ENCODE data around the gene WDR86. TPM values are rescaled to one million over a fixed set of nuclear protein-coding genes. Genes with fewer than 3 reads are reported as not detected.

The WDR86 gene
- total and polyA plus RNA-seq, 2 experiments from 2014 or later: not detected

- no peak for DNase-seq
- Histone ChIP-seq H3K27me3 (replicated peaks; ENCODE audit: insufficient read depth) (peaks cover 5% of the 10 kb centered on the region; the same call in 1 of the 2 replicates), H3K9me2 (ENCODE audit: insufficient read depth) (no peaks in the 10 kb centered on the region), H2AFZ (no peak overlapping the region), H3K27ac (no peak overlapping the region), H3F3A (ENCODE audit: insufficient read depth) (peaks cover 12% of the 10 kb centered on the region; the same call in 1 of the 2 replicates), H3K9ac (no peak overlapping the region), H4K20me1 (ENCODE audit: insufficient read depth) (no peaks in the 10 kb centered on the region), H3K79me2 (ENCODE audit: insufficient read depth) (no peaks in the 10 kb centered on the region), H3K4me1 (ENCODE audit: insufficient read depth) (peaks cover 24% of the 10 kb centered on the region), H3K36me3 (ENCODE audit: low read depth) (no peaks in the 10 kb centered on the region), H3K9me3 (ENCODE audit: low read depth) (no peaks in the 10 kb centered on the region), H3K4me2 (ENCODE audit: unreplicated experiment) (peak overlapping the region; percentile 30), H3K4me3 (no peak overlapping the region)
- TF ChIP-seq EZH2phosphoT487 (IDR thresholded peaks at IDR 0.05; ENCODE audit: insufficient read depth, low read depth) (no peak), EZH2 (IDR thresholded peaks at IDR 0.05; ENCODE audit: insufficient read depth, poor library complexity, severe bottlenecking) (no peak)
- WGBS, 2 experiments (ENCODE audit: low coverage in 1 of 2, low lambda C conversion rate in 2 of 2, missing lambda C conversion rate in 2 of 2): 83 to 87% methylated on average over 22 of the region's 23 CpGs
- in situ Hi-C loops (cut with MboI): no loop called here
These were observed 17.3 kb upstream of the WDR86 start for GRCh38 chr7:151426904-151427704.

- Histone ChIP-seq H3K9ac (no peak overlapping the region), H3K4me2 (ENCODE audit: unreplicated experiment) (peak overlapping the region; percentile 30), H3K4me3 (no peak overlapping the region; the same call in 1 of the 2 replicates), H2AFZ (no peak overlapping the region), H3K27me3 (replicated peaks; ENCODE audit: insufficient read depth) (peaks cover 6% of the 10 kb centered on the region; the same call in 1 of the 2 replicates), H3F3A (ENCODE audit: insufficient read depth) (peaks cover 12% of the 10 kb centered on the region; the same call in 1 of the 2 replicates), H3K27ac (peak overlapping the region; percentile 45), H3K4me1 (ENCODE audit: insufficient read depth) (peaks cover 24% of the 10 kb centered on the region), H3K9me2 (ENCODE audit: insufficient read depth) (no peaks in the 10 kb centered on the region), H3K79me2 (ENCODE audit: insufficient read depth) (no peaks in the 10 kb centered on the region), H3K9me3 (ENCODE audit: low read depth) (no peaks in the 10 kb centered on the region), H3K36me3 (ENCODE audit: low read depth) (no peaks in the 10 kb centered on the region), H4K20me1 (ENCODE audit: insufficient read depth) (no peaks in the 10 kb centered on the region)
- TF ChIP-seq EZH2 (IDR thresholded peaks at IDR 0.05; ENCODE audit: insufficient read depth, poor library complexity, severe bottlenecking) (no peak), EZH2phosphoT487 (IDR thresholded peaks at IDR 0.05; ENCODE audit: insufficient read depth, low read depth) (no peak)
- 24 to 29% methylated on average over 14 of the region's 14 CpGs for WGBS, 2 experiments (ENCODE audit: low coverage in 1 of 2, low lambda C conversion rate in 2 of 2, missing lambda C conversion rate in 2 of 2)
- in situ Hi-C loops (cut with MboI): no loop called here
- DNase-seq: peak; percentile 86
These were observed 16.6 kb upstream of the WDR86 start for GRCh38 chr7:151426441-151426903.

DNA sequence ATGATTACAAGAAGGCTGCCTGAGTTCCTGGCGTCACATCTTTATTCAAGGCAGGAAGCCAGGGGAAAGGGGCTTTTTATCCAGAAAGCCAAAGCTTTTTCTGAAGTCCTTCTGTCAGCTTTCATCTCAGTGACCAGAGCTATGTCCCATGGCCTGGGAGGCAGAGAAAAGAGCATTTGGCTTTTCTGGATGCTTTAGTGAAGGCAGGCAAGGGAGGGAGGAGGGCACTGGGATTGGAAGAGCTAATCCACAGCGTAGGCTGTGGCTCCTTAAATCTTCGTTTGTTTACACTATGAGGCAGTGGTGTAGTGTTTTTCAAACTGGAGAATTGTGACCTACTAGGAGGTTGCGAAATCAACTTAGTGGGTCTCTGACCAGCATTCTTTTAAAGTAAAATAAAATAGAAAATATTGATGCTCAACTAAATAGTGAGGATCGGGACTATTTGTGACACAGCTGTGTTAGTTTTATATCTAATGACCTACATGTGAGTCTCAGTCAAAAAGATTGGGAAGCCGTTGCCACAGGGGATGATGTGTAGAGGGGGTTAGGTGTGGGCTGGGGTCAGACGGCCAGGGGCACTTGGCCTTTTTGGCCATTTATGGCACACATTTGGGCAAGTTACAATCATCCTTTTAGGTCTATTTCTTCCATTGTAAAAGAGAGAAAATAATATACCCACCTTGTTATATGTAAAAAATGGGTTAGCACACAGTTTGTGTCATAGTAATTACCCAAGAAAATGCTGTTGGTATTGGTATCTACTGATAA, 16.0 kb upstream of the WDR86 start:
- Histone ChIP-seq H4K20me1 (ENCODE audit: insufficient read depth) (no peaks in the 10 kb centered on the region), H3K9ac (no peak overlapping the region), H3K36me3 (ENCODE audit: low read depth) (no peaks in the 10 kb centered on the region), H3K9me3 (ENCODE audit: low read depth) (no peaks in the 10 kb centered on the region), H3K27ac (peak overlapping the region; percentile 45), H3K4me3 (no peak overlapping the region), H3K79me2 (ENCODE audit: insufficient read depth) (no peaks in the 10 kb centered on the region), H3K4me2 (ENCODE audit: unreplicated experiment) (peak overlapping the region; percentile 30), H3F3A (ENCODE audit: insufficient read depth) (peaks cover 12% of the 10 kb centered on the region; the same call in 1 of the 2 replicates), H2AFZ (no peak overlapping the region), H3K27me3 (replicated peaks; ENCODE audit: insufficient read depth) (peaks cover 6% of the 10 kb centered on the region; the same call in 1 of the 2 replicates), H3K9me2 (ENCODE audit: insufficient read depth) (no peaks in the 10 kb centered on the region), H3K4me1 (ENCODE audit: insufficient read depth) (peaks cover 24% of the 10 kb centered on the region)
- in situ Hi-C loops (cut with MboI): no loop called here
- DNase-seq: peak; percentile 85
- 27 to 33% methylated on average over 7 of the region's 7 CpGs for WGBS, 2 experiments (ENCODE audit: low coverage in 1 of 2, low lambda C conversion rate in 2 of 2, missing lambda C conversion rate in 2 of 2)
- no peak for TF ChIP-seq EZH2phosphoT487 (IDR thresholded peaks at IDR 0.05; ENCODE audit: insufficient read depth, low read depth)
- TF ChIP-seq EZH2 (IDR thresholded peaks at IDR 0.05; ENCODE audit: insufficient read depth, poor library complexity, severe bottlenecking): no peak

- no peak overlapping the region for H3K4me3 ChIP-seq
- H3K36me3 ChIP-seq (ENCODE audit: low read depth): no peaks in the 10 kb centered on the region
- H3K79me2 ChIP-seq (ENCODE audit: insufficient read depth): no peaks in the 10 kb centered on the region
- DNase-seq: peak; percentile 30
- peaks cover 12% of the 10 kb centered on the region; the same call in 1 of the 2 replicates for H3F3A ChIP-seq (ENCODE audit: insufficient read depth)
- no peak overlapping the region for H3K4me2 ChIP-seq (ENCODE audit: unreplicated experiment)
- WGBS, 2 experiments (ENCODE audit: low coverage in 1 of 2, low lambda C conversion rate in 2 of 2, missing lambda C conversion rate in 2 of 2): 59 to 66% methylated on average over 5 of the region's 5 CpGs
- H2AFZ ChIP-seq: no peak overlapping the region
- H3K9ac ChIP-seq: no peak overlapping the region
- H3K9me3 ChIP-seq (ENCODE audit: low read depth): peaks cover under 1% of the 10 kb centered on the region
- H3K27me3 ChIP-seq (replicated peaks; ENCODE audit: insufficient read depth): peaks cover 6% of the 10 kb centered on the region; the same call in 1 of the 2 replicates
- peaks cover 24% of the 10 kb centered on the region for H3K4me1 ChIP-seq (ENCODE audit: insufficient read depth)
- H4K20me1 ChIP-seq (ENCODE audit: insufficient read depth): no peaks in the 10 kb centered on the region
- H3K9me2 ChIP-seq (ENCODE audit: insufficient read depth): no peaks in the 10 kb centered on the region
- no peak for TF ChIP-seq EZH2 (IDR thresholded peaks at IDR 0.05; ENCODE audit: insufficient read depth, poor library complexity, severe bottlenecking)
- no peak for TF ChIP-seq EZH2phosphoT487 (IDR thresholded peaks at IDR 0.05; ENCODE audit: insufficient read depth, low read depth)
- H3K27ac ChIP-seq: no peak overlapping the region
- in situ Hi-C loops (cut with MboI): no loop called here
These were observed 15.0 kb upstream of the WDR86 start for GRCh38 chr7:151424799-151425198.
